ENCODE results near the gene NFYB. TPM values are rescaled to one million over a fixed set of nuclear protein-coding genes. Genes with fewer than 3 reads are reported as not detected.
A peak's percentile ranks its signal among the peaks of the same experiment; 100 is the strongest.

NFYB gene
- total RNA-seq, 1 experiment from 2014 or later, result 22.4 TPM

DNA sequence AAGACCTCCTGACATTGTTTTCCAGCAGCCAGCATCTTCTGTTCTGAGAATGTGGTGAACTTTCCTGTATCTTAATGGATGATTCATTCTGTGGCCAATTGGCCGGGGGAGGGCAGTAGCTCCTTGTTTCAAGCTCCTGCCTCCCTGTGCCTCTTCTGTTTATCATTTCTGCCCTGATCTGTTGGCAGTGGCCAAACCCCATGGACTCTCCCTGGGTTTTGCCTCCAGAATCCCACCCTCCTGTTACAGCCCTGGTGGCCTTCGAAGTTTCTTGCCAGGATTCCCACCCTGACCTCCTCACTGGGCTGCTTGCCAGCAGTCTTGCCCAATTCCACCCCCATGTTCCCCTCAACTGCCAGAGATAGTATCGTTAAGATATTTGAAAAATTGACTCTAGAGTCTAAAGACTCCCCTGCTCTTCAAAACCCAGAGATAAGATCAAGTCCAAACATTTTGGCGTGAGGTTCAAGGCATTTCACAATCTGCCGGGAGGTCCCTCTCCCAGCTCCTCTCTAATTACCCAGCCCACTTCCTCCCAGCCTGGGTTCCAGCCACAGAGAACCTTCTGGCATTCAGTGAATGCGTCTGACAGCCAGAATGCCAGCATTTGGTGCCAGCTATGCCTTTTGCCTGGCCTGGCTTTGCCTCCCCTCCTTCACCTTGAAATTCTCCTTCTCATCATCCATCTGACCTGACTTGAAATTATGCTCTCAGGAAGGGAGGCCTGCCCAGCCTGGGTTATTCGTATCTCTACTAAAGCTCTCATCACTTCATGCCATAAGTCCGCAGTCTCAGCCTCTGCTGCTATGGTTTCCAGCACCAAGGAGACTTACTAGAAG lies 39.9 kb upstream of the NFYB start:
- TF ChIP-seq JUND (IDR thresholded peaks at IDR 0.05) (peak; percentile 30; the same call in 1 of the 2 replicates), FOSL1 (IDR thresholded peaks at IDR 0.05; ENCODE audit: low read depth) (peak; percentile 26; the same call in 1 of the 2 replicates), YY1 (IDR thresholded peaks at IDR 0.05; ENCODE audit: extremely low read depth, insufficient replicate concordance, low read depth, low read length) (no peak), CTCF (IDR thresholded peaks at IDR 0.05 in 2 of 3, conservative IDR thresholded peaks at IDR 0.05 in 1 of 3; ENCODE audit: borderline replicate concordance in 1 of 3, insufficient read depth in 1 of 3, low read depth in 2 of 3, low read length in 2 of 3) (peak; percentile 19 to 55 (median 43); a peak in 5 of 6 replicates), RAD21 (IDR thresholded peaks at IDR 0.05; ENCODE audit: low read depth) (peak; percentile 65), ELF1 (IDR thresholded peaks at IDR 0.05; ENCODE audit: borderline replicate concordance, low read depth) (no peak), CEBPB (IDR thresholded peaks at IDR 0.05; ENCODE audit: low read depth) (0 out of 2 replicates have a peak, but pooled peaks have one; percentile 45)
- Histone ChIP-seq H3K27ac (ENCODE audit: low read depth, low read length) (peak overlapping the region; percentile 41; the same call in 1 of the 2 replicates), H3K4me2 (ENCODE audit: low read length) (peak overlapping the region; percentile 47), H3K9me3 (ENCODE audit: control insufficient read depth in 1 of 2, insufficient read depth in 1 of 2, low read depth in 1 of 2, low read length in 2 of 2) (no peaks in the 10 kb centered on the region), H3K9me2 (ENCODE audit: insufficient read depth) (no peaks in the 10 kb centered on the region), H3K4me1 (ENCODE audit: control insufficient read depth in 1 of 2, insufficient read depth in 2 of 2, low read length in 2 of 2) (peaks cover 16 to 24% of the 10 kb centered on the region in 2 experiments; a peak in 3 of 4 replicates), H3K4me3 (replicated peaks in 1 of 2; ENCODE audit: low read depth in 1 of 2, low read length in 2 of 2) (no peak overlapping the region), H4K20me1 (ENCODE audit: insufficient read depth) (no peaks in the 10 kb centered on the region), H3K36me3 (ENCODE audit: control insufficient read depth in 1 of 2, insufficient read depth in 2 of 2, low read length in 2 of 2) (no peaks in the 10 kb centered on the region), H2AFZ (ENCODE audit: low read depth, low read length, poor library complexity, severe bottlenecking) (peak overlapping the region; percentile 99), H3K27me3 (ENCODE audit: insufficient read depth, low read length) (no peaks in the 10 kb centered on the region), H3K79me2 (ENCODE audit: insufficient read depth, low read length) (no peaks in the 10 kb centered on the region), H3K9ac (ENCODE audit: low read length) (no peak overlapping the region)
- CTCF ChIA-PET, result interaction anchor here (0.7 kb wide), 1 partner anchor 288 kb away, joined by 3 read pairs; no protein-coding TSS in a partner anchor
- DNase-seq (ENCODE audit: low read depth, low spot score) (peak; percentile 33), ATAC-seq (peak; percentile 92)
- POLR2A ChIA-PET, result no interaction called here
- RAD21 ChIA-PET (ENCODE audit: low non-redundant PET in 1 of 2, low total read pairs in 2 of 2, uncharacterized antibody in 2 of 2, unreplicated experiment in 2 of 2), result interaction anchor here in 1 of 2 experiments (0.6 kb wide), 1 partner anchor 188 kb away, joined by 3 read pairs; no protein-coding TSS in a partner anchor
- no TSS peak for BruUV-seq (replicated peaks)
- intact Hi-C loops (cut with micrococcal nuclease), result no loop called here
